Suppressor macrophage treated with lipopolysaccharide for 1 hour (primary cell): ENCODE measurements around the gene SLC9A9.
"Not testable (repeated sequence)": the region's sequence is repeated elsewhere in the genome, so short reads cannot be mapped to it uniquely, and the experiment has no call there.

Source experiments
- DNase-seq, 3 donors: peaks; one replicate each; pipeline ENCODE4 v3.0.0-alpha.2; 2020 to 2022

SLC9A9 gene

DNA sequence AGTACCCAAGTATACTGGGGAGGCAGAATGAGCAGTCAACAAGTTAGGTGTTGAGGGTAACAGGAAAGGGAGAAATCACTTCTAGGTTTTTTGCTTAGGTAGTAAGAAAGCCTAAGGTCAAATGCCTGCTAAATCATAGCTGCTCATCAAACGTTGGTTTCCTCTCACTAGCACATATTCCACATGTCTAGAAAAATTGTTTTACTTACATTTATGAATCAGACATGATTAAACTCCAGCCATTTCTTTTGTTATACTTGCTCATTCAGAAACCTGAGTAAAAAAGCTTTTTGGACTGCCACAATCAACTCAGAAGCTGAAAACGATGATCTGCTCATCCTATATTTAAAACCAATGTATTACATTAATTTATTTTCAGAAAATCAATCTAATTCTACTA is 40.2 kb downstream of the SLC9A9 start:
- no peak for DNase-seq

DNA sequence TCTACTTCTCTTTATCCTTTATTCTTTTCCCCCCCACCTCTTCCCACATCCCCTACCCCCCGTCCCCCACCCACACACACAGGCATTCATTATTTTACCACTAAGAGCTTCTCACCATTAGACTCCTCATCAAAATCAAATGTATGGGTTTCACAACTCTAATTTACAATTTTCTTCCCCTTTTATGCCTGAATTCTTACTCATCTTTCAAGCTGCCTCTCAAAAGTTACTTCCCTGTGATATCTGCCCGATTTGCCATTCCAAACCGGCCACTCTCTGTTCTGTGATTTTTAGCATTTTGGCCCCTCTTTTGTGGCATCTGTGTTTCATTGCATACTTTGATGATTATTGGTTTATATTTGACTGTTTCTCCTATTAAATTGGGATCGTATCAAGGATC is 42.2 kb downstream of the SLC9A9 start:
- peak; percentile 42 to 79 (median 77) for DNase-seq

DNA sequence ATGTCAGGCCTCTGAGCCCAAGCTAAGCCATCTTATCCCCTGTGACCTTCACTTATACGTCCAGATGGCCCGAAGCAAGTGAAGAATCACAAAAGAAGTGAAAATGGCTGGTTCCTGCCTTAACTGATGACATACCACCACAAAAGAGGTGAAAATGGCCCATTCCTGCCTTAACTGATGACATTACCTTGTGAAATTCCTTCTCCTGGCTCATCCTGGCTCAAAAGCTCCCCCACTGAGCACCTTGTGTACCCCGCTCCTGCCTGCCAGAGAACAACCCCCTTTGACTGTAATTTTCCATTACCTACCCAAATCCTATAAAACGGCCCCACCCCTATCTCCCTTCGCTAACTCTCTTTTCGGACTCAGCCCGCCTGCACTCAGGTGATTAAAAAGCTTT is 42.8 kb downstream of the SLC9A9 start:
- not testable (repeated sequence) for DNase-seq

DNA sequence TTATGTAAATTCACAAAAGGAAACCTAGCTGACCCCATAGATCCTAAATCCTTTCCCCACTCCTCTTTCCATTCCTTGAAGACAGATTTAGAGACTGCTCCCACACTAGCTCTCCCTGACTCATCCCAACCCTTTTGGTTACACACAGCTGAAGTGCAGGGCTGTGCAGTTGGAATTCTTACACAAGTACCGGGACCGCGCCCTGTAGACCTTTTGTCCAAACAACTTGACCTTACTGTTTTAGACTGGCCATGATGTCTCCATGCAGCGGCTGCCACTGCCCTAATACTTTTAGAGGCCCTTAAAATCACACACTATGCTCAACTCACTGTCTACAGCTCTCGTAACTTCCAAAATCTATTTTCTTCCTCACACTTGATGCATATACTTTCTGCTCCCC is 47.2 kb downstream of the SLC9A9 start:
- DNase-seq: not testable (repeated sequence)

DNA sequence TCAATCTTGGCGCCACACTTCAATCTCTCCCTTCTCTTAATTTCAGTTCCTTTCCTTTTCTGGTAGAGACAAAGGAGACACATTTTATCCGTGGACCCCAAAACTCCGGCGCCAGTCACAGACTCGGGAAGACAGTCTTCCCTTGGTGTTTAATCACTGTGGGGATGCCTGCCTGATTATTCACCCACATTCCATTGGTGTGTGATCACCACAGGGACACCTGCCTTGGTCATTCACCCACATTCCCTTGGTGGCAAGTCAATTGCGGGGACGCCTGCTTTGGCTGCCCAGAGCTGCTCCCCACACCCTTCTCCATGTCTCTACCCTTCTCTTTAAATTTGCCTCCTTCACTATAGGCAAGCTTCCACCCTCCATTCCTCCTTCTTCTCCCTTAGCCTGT is 50.1 kb downstream of the SLC9A9 start:
- DNase-seq: not testable (repeated sequence)

DNA sequence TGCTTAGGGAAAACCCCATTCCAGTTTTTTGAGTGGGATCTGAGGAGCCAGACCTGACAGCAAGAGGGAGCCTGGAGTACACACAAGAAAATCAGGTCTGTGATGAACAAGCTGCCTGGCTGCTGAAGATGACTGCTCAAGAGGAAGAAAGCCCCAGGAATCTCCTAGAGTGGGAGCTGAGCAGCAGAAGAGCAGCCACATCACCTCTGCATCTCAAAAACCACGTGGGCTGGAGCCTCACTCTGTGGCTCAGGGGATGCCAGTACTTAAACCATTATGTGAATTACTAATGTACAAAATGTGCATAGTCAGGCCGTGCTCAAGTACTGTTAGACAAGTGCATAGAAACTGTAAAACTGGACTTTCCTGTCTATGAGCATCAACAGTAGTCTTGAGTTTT is 52.4 kb downstream of the SLC9A9 start:
- peak; percentile 26 to 48 (median 37) for DNase-seq

DNA sequence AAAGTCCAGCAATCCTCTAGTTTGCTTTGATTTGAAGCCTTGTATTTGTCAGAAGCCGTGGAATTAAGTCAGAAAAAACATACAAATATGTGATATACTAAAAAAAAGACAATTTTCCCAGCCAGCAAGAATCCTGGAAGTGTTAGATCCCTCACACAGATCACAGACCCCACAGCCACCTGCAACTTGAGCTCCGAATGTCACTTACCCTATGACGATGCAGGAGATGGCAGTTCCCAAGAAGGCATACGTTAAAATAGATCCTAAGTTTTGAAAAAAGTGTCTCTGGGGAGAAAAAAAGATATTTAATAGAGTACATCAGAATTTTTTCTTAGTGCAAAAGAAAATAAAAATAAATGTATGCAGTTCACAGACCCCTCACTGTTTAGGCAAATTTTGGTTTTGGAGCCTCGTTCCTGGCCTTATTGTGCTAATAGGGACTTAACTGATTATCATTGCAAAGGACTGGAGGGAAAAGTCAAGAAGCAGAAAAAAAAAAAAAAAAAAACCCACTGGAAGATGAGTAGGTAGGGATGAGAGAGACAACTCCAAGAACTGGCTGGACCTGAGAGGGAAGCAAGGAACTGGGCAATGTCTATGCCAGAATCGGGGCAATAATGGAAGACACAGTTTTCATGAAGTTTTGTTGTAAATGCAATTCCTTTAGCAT is 53.3 kb downstream of the SLC9A9 start:
- no peak for DNase-seq

DNA sequence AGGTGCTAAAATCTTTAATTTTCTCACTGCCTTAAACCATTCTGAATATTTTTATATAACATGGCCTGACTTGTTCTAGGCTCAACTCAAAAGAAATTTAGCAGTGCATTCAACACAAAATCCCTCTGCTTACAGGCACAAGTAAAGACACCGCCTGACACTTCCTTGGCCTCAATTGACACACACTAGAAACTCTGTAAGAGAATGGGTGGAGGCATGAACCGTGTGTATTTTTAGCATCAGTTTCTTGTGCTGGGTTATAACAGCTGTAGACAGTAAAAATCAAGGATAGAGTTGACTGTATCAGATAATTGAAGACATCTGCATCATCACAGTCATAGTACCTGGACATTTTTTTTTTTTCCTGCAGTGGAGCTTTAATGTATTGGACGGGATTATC is 54.3 kb downstream of the SLC9A9 start:
- no peak for DNase-seq

DNA sequence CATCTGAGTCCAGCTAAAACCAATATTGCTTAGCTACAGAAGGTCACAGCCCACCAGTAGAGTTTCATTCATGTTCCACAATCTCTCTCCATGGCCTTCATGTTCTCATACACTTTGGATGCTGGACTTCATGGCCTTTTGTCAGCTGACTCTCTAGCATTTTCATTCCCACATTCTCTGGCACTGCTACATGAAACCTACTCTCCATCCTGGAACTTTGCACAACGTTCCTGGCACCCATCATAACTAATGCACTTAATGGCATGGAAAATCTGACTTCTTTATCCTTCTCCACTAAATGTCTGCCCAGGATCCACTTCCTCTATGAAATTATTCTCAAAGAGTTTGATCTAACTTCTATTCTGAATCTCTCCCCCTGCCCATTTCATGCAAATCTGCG is 56.9 kb downstream of the SLC9A9 start:
- DNase-seq: no peak

DNA sequence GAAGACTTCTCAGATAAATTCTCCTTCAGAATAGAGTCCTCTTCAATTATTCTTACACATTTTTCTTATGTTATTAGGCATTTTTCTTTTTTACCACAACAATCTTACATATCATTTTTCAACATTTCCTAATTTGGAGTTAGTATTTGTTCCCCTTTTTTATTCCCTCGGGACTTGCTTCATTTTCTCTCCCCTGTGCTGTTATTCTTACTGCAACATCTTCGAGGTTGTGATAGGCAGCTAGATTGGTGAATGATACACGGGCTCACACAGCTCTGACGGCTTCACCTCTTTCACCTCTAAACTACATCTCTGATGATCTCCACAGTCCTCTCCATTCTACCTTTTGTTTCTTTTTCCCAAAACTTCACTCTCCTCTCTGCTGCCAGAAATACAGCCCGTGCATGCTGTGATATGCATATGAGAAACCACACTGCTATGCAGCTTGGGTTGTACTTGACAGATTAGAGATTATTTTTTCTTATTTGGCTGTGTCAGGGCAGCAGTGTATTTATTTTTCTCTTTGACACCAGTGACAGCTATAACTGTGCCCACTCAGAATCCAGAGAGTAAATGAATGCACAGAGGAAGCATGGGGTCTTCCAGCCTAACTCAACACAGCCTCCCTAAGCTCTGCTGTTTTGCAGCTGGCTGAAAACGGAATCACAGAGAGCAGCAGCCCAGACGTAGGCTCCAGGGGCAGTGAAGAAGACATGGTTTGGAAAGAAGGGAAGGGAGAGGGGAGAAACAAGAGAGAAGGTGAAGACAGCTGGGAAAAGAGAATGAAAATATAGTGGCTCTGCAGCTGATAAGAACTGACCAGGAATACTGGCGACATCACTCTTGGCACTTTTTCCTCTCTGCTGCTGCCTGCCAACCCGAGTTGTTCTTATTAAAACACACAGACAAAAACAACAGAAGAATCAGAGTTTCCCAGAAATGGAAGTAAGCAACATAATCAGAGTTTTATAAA is 61.8 kb downstream of the SLC9A9 start:
- DNase-seq: peak in 1 of 3 donors; percentile 9

DNA sequence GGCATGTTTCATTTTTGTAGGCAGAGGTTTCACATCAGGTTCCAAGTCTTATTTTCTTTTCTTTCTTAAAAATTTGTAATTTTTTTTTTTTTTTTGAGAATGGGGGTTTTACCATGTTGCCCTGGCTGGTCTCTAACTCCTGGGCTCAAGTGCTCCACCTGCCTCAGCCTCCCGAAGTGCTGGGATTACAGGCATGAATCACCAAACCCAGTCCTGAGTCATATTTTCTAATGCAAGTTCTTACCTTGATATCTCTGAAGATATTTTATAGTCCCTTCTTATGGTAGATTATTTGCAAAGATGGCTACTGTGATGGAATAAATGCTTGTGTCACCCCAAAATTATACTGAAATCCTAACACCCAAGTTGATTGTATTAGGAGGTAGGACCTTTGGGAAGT is 63.8 kb downstream of the SLC9A9 start:
- no peak for DNase-seq

DNA sequence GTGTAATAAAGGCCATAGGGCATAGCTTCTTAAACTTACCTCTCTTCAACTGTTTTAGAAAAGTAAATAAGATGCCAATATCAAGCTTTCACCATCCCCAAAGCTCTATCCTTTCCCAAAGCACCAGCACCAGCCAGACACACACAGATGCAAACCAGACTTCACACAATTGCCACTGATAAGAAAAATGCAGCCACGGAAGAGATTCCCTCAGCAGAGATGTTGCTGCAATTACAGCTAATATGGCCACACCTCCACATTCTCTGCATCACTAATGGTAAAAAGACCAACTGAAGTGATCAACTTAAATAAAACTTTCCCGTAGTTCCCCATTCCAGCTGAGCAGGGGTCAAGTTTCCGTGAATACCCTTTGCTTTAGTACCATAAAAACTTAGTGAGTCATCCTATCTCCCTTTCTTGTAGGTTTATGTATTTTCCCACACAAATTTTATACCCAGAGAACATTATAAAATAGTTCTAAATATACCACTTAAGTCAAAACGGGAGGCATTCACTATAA is 64.4 kb downstream of the SLC9A9 start:
- DNase-seq: peak in 1 of 3 donors; percentile 27

DNA sequence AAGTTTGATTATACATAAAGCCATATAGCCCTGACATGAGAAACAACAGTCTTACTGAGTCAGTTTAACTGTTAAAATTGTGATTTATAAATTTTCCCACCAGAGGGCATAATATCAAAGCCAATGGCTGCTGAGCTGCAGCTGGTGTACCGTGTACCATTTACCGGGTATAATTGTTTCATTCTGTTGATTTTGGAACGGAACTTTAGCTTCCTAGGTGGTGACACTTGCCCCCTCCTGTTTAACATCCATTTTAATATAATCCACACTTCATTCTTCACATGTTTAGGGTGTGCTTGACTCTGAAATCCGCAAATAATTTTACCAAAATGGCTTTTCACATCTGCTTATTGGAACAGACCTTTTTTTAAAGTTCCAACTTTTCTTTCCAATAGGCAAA is 72.8 kb downstream of the SLC9A9 start:
- DNase-seq: peak; percentile 63 to 77 (median 77)

DNA sequence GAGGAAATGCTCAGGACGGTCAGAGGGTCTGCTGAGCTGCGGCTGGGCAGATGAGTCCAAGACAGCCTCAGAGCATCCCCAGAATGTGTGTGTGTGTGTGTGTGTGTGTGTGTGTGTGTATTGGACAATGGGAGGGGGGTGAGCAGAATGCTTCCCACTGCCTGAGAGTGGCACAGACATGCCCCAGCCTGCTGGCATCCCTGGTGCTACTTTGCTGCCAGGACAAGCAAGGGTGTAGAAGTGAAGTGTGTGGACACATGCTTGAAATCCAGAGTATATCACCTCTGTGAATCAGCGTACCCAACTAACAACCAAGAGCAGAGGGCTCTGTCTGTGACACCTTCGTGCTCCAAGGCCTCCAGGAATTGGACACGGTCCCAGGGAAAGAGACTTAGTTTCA is 76.3 kb downstream of the SLC9A9 start:
- no peak for DNase-seq

DNA sequence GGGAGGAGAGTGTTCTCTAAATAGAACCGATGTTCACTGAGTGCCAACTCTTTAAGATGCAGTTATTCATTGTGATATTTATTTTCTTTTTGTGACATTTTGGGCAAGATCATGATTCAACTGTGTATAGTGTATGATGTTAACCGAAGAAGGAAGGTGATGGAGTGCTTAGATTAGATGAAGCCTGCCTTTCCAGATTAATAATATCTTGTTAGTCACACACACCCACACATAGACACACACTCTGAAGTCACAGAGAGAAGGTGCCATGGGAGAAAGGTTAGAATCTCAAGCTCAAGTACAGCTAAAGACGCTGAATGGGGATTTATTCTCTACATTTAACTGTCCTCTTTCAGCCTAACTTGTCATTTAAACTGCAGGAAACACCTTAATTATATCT is 77.0 kb downstream of the SLC9A9 start:
- no peak for DNase-seq

DNA sequence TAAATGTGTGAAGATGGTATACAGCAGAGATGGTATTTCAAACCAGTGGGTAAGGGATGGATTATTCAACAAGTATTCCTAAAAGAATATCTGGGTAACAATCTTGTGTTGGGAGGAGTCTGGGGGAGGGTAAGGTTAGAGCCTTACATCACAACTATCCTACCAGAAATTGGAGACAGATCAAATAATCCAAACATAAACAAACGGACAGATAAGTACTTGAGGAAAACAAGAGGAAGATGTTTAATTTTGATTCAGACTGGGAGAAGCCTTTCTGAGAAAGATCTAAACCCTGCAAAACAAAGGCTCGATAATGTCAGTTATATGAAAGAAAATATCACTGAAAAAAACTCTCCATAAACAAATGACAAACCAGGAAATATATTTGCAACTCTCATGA is 77.9 kb downstream of the SLC9A9 start:
- no peak for DNase-seq

DNA sequence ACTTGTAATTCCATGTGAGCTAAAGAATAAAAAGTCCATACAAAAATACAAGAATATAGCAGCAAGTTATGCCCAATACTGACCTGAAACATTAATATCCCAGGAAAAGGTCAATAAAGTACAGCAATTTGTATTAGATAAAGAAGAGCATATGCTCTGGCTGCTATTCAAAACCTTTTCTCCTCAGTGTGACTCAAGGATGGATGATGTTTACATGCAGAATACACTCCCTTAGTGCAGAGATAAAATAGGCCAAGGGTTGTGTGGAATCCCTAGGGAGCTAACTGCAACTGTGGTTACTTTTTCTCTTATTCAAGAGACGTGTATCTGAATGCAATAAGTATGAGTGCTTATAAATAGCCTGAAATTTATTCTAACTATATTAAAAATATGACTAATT is 78.7 kb downstream of the SLC9A9 start:
- no peak for DNase-seq

DNA sequence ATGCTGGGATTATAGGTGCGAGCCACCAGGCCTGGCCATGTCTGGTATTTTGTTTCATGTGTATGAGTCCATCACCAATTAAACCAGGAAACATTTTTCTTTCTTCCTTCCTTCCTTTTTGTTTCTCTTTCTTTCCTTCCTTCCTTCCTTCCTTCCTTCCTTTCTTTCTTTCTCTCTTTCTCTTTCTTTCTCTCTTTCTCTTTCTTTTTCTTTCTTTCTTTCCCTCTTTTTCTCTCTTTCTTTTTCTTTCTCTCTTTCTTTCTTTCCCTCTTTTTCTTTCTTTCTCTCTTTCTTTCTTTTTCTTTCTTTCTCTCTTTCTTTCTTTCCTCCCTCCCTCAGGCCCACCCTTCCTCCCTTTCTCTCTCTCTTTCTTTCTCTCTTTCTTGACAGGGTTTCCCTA is 83.4 kb downstream of the SLC9A9 start:
- DNase-seq: no peak

DNA sequence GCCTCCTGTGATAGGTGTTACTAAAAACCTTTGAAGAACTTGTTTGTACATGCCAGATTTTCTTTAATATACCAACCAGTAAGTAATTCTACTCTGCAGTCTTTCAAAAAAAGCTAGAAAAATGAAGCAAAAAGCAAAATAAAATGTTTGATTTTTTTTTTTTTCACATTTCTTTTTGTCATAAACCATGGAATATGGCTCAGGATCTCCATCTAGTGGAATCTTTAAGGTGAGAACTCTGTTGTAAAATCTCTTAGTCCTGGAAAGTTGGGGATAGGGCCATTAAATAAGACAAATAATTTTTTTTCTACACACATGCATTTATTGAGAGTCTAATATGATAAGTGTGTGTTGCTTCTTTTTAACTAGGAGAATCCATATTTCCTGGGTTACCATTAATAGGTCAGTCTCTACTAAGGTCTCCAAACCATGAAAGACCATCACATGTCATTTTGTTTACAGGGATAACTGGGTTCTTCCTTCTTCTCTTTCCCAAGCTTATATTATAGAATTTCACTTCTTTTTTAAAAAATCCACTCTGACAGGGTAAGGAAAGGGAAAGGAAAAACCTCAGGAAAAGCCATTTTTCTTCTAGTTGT is 84.6 kb downstream of the SLC9A9 start:
- no peak for DNase-seq

DNA sequence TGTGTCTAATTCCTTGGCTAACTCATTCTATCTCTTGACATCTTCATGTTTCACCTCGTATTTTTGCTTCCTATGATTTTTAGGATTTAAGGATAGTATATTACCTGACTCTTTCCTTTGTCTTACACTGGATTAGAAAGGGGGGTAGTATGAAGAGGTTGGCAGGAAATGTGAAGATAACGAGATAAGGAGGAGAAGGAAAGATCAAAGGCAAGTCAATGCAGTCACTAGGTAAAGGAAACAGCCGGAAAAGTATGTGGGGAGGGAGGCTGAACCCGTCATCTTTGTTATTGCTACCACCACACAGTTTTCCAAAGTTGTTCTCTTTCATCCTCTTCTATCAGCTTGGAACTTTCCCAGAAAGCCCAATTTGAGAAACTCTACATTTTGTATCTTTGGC is 90.6 kb downstream of the SLC9A9 start:
- DNase-seq: no peak

DNA sequence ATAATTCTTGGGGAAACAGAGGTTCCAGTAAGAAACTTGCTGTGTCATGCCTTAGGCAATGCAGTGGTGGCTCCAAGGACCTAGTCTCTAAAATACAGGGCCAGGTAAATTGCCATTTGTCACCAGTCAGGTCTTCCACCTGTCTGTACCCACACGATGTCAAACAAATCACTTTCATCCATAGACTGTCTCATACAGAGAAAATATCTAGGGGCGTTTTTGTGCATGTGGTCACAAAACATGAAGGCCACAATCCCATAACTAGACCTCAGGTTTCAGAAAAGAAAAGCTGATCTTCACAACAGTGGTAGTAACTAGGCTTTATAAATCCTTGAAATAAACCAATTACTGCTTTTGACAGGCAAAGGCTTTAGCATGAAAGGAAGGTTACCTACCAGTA is 92.3 kb downstream of the SLC9A9 start:
- DNase-seq: no peak

DNA sequence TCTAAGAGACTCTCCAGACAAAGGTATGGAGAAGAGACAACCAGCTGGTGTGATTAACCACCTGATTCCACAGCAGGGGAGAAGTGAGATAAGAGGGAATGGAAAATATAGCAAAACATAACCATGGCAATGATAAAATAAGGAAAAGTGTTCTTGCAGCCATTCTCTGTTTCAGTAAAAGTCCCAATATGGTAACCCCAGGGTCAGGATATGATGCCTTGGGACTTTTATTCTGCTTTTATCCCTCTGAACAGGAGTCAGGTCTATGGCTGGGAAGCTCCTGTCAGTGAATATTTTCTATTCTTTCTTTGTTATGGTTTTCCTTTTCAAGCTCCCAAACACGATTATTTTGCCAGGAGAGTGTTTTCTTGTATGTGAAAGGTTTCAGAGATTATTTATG is 94.2 kb downstream of the SLC9A9 start:
- no peak for DNase-seq

DNA sequence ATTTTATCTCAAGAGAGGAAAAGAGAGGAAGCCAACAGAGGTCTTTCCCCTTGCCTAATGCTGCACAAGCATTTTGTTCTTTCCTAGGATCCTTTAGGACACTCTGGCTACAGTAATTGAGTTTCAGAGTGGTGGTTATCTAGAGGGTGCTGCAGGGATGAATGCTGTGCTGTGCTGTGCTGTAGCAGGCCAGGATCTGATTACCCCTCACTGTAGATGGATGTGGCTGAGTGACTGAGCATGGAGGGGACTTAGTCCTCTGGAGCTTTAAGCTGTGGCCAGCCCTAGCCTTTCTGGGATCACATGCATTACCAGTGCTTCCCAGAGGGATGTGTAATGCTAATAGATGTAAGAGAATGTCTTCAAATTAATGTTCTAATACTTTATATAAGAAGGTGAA is 94.8 kb downstream of the SLC9A9 start:
- no peak for DNase-seq

DNA sequence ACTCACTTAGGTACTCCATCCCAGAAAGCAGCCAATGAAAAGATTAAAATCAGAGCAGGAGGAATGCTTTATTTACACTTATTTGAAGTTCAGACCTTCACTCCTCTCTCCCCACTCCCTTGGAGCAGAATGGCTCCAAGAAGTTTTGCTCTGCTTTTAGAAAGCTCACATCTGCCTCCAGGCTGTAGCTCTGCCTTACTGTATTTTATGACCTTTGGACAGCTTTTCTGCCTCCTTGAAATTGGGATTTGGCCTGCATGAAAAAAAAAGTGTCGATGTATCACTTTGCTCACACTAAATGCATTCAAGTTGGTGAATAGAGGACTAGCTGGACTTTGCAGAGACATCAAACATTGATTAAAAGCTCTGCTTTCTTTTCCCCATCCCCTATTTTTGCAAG is 95.3 kb downstream of the SLC9A9 start:
- DNase-seq: no peak
